ENCODE results near the gene STARD3NL. TPM values are rescaled to one million over a fixed set of nuclear protein-coding genes. Genes with fewer than 3 reads are reported as not detected.
A peak's percentile ranks its signal among the peaks of the same experiment; 100 is the strongest.

STARD3NL gene, protein sequence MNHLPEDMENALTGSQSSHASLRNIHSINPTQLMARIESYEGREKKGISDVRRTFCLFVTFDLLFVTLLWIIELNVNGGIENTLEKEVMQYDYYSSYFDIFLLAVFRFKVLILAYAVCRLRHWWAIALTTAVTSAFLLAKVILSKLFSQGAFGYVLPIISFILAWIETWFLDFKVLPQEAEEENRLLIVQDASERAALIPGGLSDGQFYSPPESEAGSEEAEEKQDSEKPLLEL
- 10 to 100 TPM; 59.6 to 67.1 (median 61.6) TPM for polyA plus RNA-seq (ENCODE audit: insufficient read length in 3 of 3)
- long read RNA-seq, donor 1, transcript STARD3NL-201 (9 exons, 1,728 nt) = major isoform, 40 of 47 reads
- long read RNA-seq, donor 1, transcript STARD3NL-204 (8 exons, 1,341 nt) = minor isoform, 5 of 47 reads
- long read RNA-seq, donor 1, partial matches to known transcripts = 0 of 47 reads
- long read RNA-seq, donor 1, other reads (novel, unspliced or antisense) = 0 of 47 reads
- long read RNA-seq, donor 2, transcript STARD3NL-201 (9 exons, 1,728 nt) = major isoform, 36 of 40 reads
- long read RNA-seq, donor 2, partial matches to known transcripts = 0 of 40 reads
- long read RNA-seq, donor 2, other reads (novel, unspliced or antisense) = 0 of 40 reads
- long read RNA-seq, donor 3, transcript STARD3NL-201 (9 exons, 1,728 nt) = major isoform, 24 of 30 reads
- long read RNA-seq, donor 3, partial matches to known transcripts = 0 of 30 reads
- long read RNA-seq, donor 3, other reads (novel, unspliced or antisense) = 0 of 30 reads
- long read RNA-seq, donor 4, transcript STARD3NL-201 (9 exons, 1,728 nt) = major isoform, 30 of 37 reads
- long read RNA-seq, donor 4, partial matches to known transcripts = 0 of 37 reads
- long read RNA-seq, donor 4, other reads (novel, unspliced or antisense) = 0 of 37 reads
- long read RNA-seq, donor 5, transcript STARD3NL-201 (9 exons, 1,728 nt) = major isoform, 14 of 24 reads
- long read RNA-seq, donor 5, partial matches to known transcripts = 8 of 24 reads
- long read RNA-seq, donor 5, other reads (novel, unspliced or antisense) = 0 of 24 reads
- long read RNA-seq, donor 6, transcript STARD3NL-201 (9 exons, 1,728 nt) = major isoform, 28 of 29 reads
- long read RNA-seq, donor 6, partial matches to known transcripts = 0 of 29 reads
- long read RNA-seq, donor 6, other reads (novel, unspliced or antisense) = 0 of 29 reads
- long read RNA-seq, donor 7, transcript STARD3NL-201 (9 exons, 1,728 nt) = major isoform, 32 of 55 reads
- long read RNA-seq, donor 7, transcript STARD3NL-204 (8 exons, 1,341 nt) = minor isoform, 7 of 55 reads
- long read RNA-seq, donor 7, partial matches to known transcripts = 13 of 55 reads
- long read RNA-seq, donor 7, other reads (novel, unspliced or antisense) = 0 of 55 reads
- long read RNA-seq, donor 8, transcript STARD3NL-201 (9 exons, 1,728 nt) = major isoform, 7 of 11 reads
- long read RNA-seq, donor 8, partial matches to known transcripts = 0 of 11 reads
- long read RNA-seq, donor 8, other reads (novel, unspliced or antisense) = 0 of 11 reads
- long read RNA-seq, donor 9, transcript STARD3NL-201 (9 exons, 1,728 nt) = major isoform, 29 of 47 reads
- long read RNA-seq, donor 9, partial matches to known transcripts = 12 of 47 reads
- long read RNA-seq, donor 9, other reads (novel, unspliced or antisense) = 0 of 47 reads
- long read RNA-seq, donor 10, transcript STARD3NL-201 (9 exons, 1,728 nt) = major isoform, 20 of 24 reads
- long read RNA-seq, donor 10, partial matches to known transcripts = 0 of 24 reads
- long read RNA-seq, donor 10, other reads (novel, unspliced or antisense) = 0 of 24 reads
- long read RNA-seq, donor 11, transcript STARD3NL-201 (9 exons, 1,728 nt) = major isoform, 18 of 20 reads
- long read RNA-seq, donor 11, partial matches to known transcripts = 0 of 20 reads
- long read RNA-seq, donor 11, other reads (novel, unspliced or antisense) = 0 of 20 reads
- long read RNA-seq, donor 12, transcript STARD3NL-204 (8 exons, 1,341 nt) = minor isoform, 5 of 45 reads
- long read RNA-seq, donor 12, transcript STARD3NL-201 (9 exons, 1,728 nt) = major isoform, 35 of 45 reads
- long read RNA-seq, donor 12, partial matches to known transcripts = 0 of 45 reads
- long read RNA-seq, donor 12, other reads (novel, unspliced or antisense) = 0 of 45 reads
- long read RNA-seq, donor 13, transcript STARD3NL-201 (9 exons, 1,728 nt) = major isoform, 9 of 13 reads
- long read RNA-seq, donor 13, partial matches to known transcripts = 0 of 13 reads
- long read RNA-seq, donor 13, other reads (novel, unspliced or antisense) = 0 of 13 reads
- long read RNA-seq, donor 14, transcript STARD3NL-202 (10 exons, 1,365 nt) = minor isoform, 7 of 55 reads
- long read RNA-seq, donor 14, transcript STARD3NL-201 (9 exons, 1,728 nt) = major isoform, 27 of 55 reads
- long read RNA-seq, donor 14, partial matches to known transcripts = 20 of 55 reads
- long read RNA-seq, donor 14, other reads (novel, unspliced or antisense) = 0 of 55 reads
- long read RNA-seq, donor 15, transcript STARD3NL-201 (9 exons, 1,728 nt) = major isoform, 45 of 55 reads
- long read RNA-seq, donor 15, partial matches to known transcripts = 5 of 55 reads
- long read RNA-seq, donor 15, other reads (novel, unspliced or antisense) = 0 of 55 reads
- long read RNA-seq, donor 16, transcript STARD3NL-202 (10 exons, 1,365 nt) = minor isoform, 6 of 62 reads
- long read RNA-seq, donor 16, transcript STARD3NL-201 (9 exons, 1,728 nt) = major isoform, 30 of 62 reads
- long read RNA-seq, donor 16, partial matches to known transcripts = 23 of 62 reads
- long read RNA-seq, donor 16, other reads (novel, unspliced or antisense) = 0 of 62 reads

DNA sequence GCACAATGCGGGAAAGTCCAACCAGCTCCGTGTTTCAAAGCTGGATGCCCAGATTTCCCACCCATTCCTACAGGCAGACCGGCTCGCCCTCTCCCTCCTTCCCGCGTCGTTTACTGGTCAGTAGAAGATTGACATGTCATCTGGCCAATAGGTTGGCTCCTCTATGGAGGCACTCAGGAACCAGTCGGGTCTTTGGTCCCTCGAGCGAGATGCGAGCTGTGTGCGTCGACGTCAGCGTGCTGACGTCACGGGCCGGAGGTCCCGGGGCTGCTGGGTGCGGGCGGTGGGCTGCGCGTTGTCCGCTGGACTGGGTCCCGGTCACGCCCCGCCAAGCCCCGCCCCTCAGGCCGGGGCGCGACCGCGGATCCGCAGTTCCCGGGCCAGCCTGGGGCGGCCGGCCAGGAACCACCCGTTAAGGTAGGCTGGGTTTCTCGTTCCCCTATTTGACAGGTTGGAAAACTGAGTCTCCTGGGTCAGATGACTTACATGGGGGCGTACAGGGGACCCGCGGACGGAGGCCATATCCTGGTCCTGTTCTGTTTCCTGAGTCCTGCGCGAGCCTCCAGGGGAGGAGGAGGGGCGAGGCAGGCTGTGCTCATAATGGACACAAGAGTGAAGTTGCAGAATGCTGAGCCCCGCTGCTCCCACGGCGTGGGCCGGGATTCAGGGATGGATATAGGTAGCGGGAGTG lies at the start of gene STARD3NL:
TSS of gene STARD3NL (plus strand) at position 242 of the 691 bp plus-strand sequence. CDS start 29,260 bp downstream, outside the sequence.
- peak; percentile 100 for DNase-seq

DNA sequence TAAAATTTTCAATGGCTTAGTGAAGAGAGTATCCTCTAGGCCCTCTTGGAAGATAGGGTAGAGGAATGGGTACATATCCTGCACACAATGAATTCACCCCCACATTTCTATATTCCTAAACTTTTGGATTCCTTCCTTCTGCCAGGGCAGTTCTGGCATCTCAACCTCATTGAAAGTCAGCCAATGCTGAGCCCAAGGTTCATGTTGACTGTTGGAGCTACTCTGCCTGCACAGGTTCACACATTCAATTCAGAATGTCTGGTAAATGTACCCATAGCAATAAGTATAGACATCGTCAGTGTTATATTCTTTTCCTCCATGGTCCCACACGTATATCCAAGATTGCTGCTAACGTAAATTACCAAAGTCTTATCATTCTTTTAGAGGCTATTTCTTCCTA lies 48.9 kb upstream of the STARD3NL start:
- DNase-seq = no peak

DNA sequence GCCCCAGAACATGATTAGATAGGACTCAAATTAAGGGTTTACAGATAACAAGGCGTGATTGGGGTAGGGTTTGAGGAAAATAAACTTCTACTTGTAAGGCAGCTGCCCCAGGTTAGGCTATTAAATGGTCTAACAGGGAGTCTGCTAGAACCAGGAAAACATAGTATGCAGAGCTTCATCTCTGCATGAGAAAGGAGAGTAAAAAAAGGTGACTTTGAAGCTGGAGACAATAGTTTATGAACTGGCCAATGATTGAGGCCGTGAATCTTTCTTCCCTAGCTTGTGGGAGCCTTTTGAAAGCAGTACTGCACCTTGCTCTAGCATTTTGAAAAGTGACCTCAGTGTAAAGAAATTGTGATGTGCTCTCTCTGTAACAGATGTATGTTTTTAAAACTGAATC lies 48.5 kb upstream of the STARD3NL start:
- no peak for DNase-seq

- no peak for DNase-seq
Measured at GRCh38 chr7:38138171-38138570, 39.9 kb upstream of the STARD3NL start.

GRCh38 chr7:38141187-38141586 lies 36.9 kb upstream of the STARD3NL start:
- no peak for DNase-seq

DNA sequence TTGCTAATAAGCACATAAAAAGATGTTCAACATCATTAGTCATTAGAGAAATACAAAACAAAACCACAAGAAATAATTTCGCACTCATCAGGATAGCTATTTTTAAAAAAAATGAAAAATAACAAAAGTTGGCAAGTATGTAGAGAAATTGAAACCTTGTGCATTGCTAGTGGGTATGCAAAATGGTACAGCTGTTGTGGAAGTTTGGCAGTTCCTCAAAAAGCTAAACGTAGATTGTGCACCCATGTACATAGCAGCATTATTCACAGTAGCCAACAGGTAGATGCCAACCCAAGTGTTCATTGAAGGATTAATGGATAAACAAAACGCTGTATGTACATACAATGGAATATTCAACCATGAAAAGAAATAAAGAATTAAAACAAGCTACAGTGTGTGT lies 35.3 kb upstream of the STARD3NL start:
- no peak for DNase-seq

DNA sequence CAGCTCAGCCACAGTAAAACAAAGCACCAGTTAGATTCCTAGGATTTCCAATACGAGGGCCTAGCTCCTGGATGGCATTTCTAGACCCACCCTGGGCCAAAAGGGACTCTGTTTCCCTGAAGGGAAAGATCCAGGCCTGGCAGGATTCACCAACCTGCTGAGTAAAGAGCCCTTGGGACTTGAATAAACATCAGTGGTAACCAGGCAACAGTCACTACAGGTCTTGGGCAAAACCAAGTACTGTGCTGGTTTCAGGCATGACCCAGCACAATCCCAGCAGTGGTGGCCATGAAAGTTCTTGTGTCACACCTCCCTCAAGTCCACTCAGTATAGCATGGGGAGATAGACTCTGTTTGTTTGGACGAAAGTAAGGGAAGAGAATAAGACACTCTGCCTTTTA lies 31.0 kb upstream of the STARD3NL start:
- no peak for DNase-seq

DNA sequence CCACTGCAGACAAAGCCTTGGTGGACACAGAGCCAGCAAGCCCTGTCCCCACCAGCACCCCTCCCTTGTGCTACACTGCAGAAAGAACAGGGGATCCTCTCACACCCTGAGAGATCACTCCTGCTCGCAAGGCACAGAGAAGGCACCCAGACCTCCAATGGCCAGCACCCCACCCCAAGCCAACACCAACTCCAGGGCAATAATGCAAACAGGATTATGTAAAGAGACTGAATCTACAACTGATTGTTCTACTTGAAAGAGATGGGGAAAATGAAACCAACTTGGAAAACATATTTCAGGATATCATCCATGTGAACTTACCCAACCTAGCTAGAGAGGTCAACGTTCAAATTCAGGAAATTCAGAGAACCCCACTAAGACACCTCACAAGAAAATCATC lies 26.5 kb upstream of the STARD3NL start:
- no peak for DNase-seq

DNA sequence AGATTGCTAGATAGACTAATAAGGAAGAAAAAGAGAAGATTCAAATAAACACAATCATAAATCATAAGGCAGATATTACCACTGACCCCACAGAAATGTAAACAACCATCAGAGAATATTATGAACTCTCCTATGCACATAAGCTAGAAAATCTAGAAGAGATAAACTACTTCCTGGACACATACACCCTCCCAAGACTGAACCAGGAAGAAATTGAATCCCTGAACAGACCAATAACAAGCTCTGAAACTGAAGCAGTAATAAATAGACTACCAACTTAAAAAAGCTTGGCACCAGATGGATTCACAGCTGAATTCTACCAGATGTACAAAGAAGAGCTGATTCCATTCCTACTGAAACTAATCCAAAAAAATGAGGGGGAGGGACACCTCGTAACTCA lies 24.5 kb upstream of the STARD3NL start:
- DNase-seq = no peak

GRCh38 chr7:38154278-38154677 lies 23.8 kb upstream of the STARD3NL start:
- DNase-seq = no peak

- DNase-seq = no peak
Measured at GRCh38 chr7:38160003-38160571, 18.0 kb upstream of the STARD3NL start.

DNA sequence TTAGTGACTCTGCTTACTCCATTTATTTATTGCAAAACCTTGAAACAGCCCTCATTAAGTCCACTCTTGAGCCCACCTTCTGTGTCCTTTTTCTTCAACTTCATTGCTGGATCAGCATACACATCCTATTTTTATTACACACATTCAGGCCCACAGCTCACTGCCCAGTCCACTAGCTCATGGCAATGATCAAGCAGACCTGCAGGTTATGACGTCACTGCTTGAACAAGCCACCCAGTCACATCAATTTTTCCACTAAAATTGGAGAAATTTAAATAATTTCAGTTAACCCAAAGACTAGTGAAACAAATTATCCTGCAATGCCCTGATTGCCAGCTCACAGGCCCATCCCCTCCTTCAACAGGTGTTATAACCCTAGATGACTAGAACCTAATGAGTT lies 16.0 kb upstream of the STARD3NL start:
- DNase-seq = no peak

DNA sequence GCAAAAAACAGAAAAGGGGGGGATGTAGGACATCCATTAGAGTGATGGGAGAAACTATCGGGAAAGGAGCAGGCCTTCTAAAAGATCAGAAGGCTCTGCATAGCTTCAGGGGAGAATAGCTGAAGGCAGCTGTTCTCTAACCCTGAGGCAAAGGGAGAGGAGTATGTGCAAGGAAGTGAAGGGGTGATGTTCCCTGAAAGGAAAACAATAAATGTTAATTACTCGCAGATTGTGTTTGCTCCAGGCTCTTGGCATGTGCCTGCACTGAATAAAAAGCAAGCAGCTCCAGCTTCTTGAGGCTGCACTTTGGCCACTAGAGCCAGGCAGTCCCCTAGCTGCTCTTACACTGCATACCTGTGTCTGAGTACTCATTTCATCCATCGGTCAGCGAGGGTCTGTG lies 14.4 kb upstream of the STARD3NL start:
- DNase-seq = no peak

- no peak for DNase-seq
Measured at GRCh38 chr7:38168890-38169570, 9.0 kb upstream of the STARD3NL start.

GRCh38 chr7:38169847-38170246 lies 8.2 kb upstream of the STARD3NL start:
- no peak for DNase-seq

- no peak for DNase-seq
Measured at GRCh38 chr7:38171623-38172391, 6.2 kb upstream of the STARD3NL start.
